Right atrium auricular region (tissue), 2 donors: ENCODE results near the gene SLC9A9. TPM values are rescaled to one million over a fixed set of nuclear protein-coding genes. Genes with fewer than 3 reads are reported as not detected.
A peak's percentile ranks its signal among the peaks of the same experiment; 100 is the strongest.

ENCODE experiments used
- DNase-seq: peaks from one replicate; pipeline ENCODE4 v3.0.0-alpha.2; 2019; ENCODE audit warnings: low spot score
- H3K27ac ChIP-seq, 2 donors: fragments of 200-600 bp; sonication (generic); 1 replicate in 1 of 2; 2 replicates in 1 of 2; pipeline ENCODE4 v1.5.1; 2016 to 2019
- H3K27me3 ChIP-seq, 2 donors: fragments of 200-600 bp; sonication (generic); one replicate each; pipeline versions ENCODE4 v1.5.1 to v1.6.0; 2017 to 2019
- H3K36me3 ChIP-seq: fragments of 200-600 bp; sonication (generic); one replicate; pipeline ENCODE4 v1.5.1; 2016
- H3K4me1 ChIP-seq, 2 donors: fragments of 200-600 bp; sonication (generic); one replicate each; pipeline versions ENCODE4 v1.5.1 to v1.6.0; 2017 to 2019
- H3K4me3 ChIP-seq, 2 donors: fragments of 200-600 bp; sonication (generic); 1 replicate in 1 of 2; 2 replicates in 1 of 2; pipeline ENCODE4 v1.5.1; 2017 to 2019; ENCODE audit warnings: mild to moderate bottlenecking in 1 of 2, moderate library complexity in 1 of 2
- H3K9me3 ChIP-seq, 2 donors: fragments of 200-600 bp; sonication (generic); one replicate each; pipeline ENCODE4 v1.5.1; 2019
- total RNA-seq, 2 donors: library from RNA; depleted of rRNA; stranded (reverse); fragments of >200 nt; gene quantifications; one replicate each; pipeline ENCODE4 v1.1.0, GENCODE V29; 2016
- TF ChIP-seq, protein P1 (sequence below), 2 donors: fragments of 200-600 bp; sonication (generic); IDR thresholded peaks; one replicate each; pipeline ENCODE4 v1.5.1; 2019; ENCODE audit warnings: antibody characterized with exemption in 2 of 2

SLC9A9 gene
- total RNA-seq, 2 donors from 2014 or later: 3.1 to 4.2 TPM

DNA sequence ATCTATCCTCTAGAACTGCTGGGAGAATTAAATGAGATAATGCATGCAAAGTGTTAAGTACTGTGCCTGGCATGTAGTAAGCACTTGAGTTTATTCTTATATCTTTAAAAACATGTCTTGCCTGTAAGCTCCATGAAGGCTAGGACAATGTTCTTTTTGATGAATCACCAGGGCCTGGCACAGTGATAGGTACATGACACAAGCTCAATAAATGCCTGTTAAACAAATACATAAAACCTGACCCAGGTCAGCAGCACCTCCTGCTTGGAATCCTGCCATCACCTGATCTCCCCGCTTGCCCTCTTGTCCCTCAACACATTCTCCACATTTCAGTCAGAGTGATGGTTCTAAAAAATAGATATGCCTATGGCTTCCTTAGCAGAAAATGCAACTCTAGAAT, 541.9 kb downstream of the SLC9A9 start:
- no peak for DNase-seq
- no peaks in the 10 kb centered on the region for H3K36me3 ChIP-seq
- H3K9me3 ChIP-seq: no peaks in the 10 kb centered on the region
- H3K27ac ChIP-seq: no peak overlapping the region
- TF ChIP-seq, protein P1, sequence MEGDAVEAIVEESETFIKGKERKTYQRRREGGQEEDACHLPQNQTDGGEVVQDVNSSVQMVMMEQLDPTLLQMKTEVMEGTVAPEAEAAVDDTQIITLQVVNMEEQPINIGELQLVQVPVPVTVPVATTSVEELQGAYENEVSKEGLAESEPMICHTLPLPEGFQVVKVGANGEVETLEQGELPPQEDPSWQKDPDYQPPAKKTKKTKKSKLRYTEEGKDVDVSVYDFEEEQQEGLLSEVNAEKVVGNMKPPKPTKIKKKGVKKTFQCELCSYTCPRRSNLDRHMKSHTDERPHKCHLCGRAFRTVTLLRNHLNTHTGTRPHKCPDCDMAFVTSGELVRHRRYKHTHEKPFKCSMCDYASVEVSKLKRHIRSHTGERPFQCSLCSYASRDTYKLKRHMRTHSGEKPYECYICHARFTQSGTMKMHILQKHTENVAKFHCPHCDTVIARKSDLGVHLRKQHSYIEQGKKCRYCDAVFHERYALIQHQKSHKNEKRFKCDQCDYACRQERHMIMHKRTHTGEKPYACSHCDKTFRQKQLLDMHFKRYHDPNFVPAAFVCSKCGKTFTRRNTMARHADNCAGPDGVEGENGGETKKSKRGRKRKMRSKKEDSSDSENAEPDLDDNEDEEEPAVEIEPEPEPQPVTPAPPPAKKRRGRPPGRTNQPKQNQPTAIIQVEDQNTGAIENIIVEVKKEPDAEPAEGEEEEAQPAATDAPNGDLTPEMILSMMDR (IDR thresholded peaks at IDR 0.05): no peak
- H3K4me3 ChIP-seq: no peak overlapping the region
- H3K27me3 ChIP-seq: no peaks in the 10 kb centered on the region
- H3K4me1 ChIP-seq: peaks cover 0 to 42% of the 10 kb centered on the region in 2 donors

DNA sequence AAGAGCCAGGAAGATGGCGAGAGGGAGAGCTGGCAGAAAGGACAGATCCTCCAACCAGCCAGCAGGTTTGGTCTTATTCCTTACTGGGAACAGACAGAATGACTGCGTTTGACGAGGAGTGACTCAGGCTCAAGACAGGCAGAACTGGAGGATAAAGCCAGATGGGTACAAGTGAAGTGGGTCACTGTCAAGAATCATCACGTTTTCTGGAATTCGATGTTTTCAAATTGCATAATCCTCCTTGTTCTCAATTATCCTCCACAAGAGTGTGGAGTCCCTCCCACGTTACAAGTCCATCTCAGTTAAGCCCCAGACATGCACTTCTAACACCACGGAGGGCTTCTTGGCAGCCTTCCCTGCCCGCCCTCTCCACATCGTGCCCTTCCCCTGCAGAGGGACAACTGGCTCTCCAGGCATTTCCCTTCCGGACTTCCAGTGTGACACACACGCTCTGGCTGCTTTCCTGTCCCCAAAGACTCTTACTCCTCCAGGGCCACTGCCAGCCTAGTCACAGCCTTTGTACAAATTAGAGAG, 545.6 kb downstream of the SLC9A9 start:
- H3K4me1 ChIP-seq: peaks cover 0 to 34% of the 10 kb centered on the region in 2 donors
- H3K27ac ChIP-seq: peak overlapping the region; percentile 32 to 41
- peak; percentile 77 for DNase-seq
- H3K4me3 ChIP-seq: no peak overlapping the region
- no peaks in the 10 kb centered on the region for H3K36me3 ChIP-seq
- TF ChIP-seq, protein P1 (IDR thresholded peaks at IDR 0.05): no peak
- H3K9me3 ChIP-seq: no peaks in the 10 kb centered on the region
- H3K27me3 ChIP-seq: no peaks in the 10 kb centered on the region

DNA sequence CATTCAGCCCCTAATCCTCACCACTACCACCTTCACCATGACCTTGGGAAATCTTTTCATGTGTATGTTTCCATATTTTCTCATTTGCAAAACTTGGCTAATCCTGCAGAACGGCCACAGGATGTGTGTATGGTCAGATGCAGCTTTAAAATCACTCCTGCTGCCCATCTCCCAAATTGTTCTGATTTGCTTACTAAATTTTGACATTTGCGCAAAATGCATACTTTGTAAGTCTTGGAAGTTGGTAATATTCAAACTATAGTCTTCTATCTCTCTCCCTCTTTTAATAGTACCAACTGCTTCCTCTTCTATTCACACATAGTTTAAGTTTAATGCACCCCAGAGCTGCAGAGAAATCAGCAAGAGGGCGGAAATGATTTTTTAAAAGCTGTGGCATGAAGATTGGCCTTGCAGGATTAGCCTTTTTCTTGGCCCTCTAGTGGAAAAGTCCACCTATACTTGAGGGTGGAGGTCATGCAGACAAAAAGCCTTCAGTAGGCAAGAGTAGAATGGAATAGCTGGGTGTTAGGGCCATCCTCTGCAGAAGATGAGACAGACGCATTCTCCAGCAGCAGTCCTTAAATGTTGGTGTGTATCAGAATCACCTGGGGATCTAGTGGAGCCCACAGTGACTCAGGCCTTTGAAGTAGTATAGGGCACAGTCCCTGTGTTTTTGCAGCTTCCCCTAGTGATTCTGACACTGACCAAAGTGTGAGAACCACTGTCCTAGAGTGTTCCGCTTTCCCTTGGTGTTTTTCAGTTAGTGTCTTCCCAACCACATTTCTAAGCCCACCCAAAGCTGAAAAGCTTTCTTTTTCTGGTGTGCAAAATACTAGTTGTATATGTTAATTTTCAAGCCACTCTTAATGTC, 547.0 kb downstream of the SLC9A9 start:
- no peak for DNase-seq
- TF ChIP-seq, protein P1 (IDR thresholded peaks at IDR 0.05): no peak
- Histone ChIP-seq H3K9me3 (no peaks in the 10 kb centered on the region), H3K27me3 (no peaks in the 10 kb centered on the region), H3K36me3 (no peaks in the 10 kb centered on the region), H3K27ac (no peak overlapping the region), H3K4me1 (peaks cover 0 to 23% of the 10 kb centered on the region in 2 donors), H3K4me3 (no peak overlapping the region)

DNA sequence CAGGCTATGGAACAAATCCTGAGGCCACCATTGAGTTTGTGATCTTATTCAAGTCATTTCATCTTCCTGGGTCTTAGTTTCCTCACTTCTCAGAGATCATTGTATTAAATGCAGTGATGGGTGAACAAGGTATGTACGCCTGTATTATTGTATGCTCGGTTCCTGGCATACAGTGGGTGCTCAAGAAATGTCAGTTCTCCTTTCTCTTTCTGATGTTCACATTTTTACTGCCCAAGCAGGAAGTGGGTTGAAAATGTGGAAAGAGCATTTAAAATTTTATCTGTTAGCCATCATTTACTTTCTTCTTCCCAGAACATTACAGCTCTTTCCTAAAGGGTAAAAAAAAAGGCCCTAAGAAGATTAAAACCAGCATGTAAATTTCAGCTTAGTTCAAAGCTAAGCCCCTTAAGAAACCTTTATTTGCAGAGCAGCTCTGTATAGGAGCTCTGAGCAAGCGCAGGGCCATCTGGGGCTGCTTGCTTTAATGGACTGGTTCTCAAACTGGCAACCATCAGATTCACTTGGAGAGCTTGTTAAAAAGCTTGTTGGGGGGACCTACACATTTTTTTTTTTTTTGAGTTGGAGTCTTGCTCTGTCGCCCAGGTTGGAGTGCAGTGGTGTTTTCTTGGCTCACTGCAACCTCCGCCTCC, 549.3 kb downstream of the SLC9A9 start:
- TF ChIP-seq, protein P1 (IDR thresholded peaks at IDR 0.05): no peak
- no peak overlapping the region for H3K27ac ChIP-seq
- H3K36me3 ChIP-seq: no peaks in the 10 kb centered on the region
- DNase-seq: no peak
- H3K4me1 ChIP-seq: peaks cover 0 to 18% of the 10 kb centered on the region in 2 donors
- H3K27me3 ChIP-seq: no peaks in the 10 kb centered on the region
- H3K4me3 ChIP-seq: no peak overlapping the region
- no peaks in the 10 kb centered on the region for H3K9me3 ChIP-seq

DNA sequence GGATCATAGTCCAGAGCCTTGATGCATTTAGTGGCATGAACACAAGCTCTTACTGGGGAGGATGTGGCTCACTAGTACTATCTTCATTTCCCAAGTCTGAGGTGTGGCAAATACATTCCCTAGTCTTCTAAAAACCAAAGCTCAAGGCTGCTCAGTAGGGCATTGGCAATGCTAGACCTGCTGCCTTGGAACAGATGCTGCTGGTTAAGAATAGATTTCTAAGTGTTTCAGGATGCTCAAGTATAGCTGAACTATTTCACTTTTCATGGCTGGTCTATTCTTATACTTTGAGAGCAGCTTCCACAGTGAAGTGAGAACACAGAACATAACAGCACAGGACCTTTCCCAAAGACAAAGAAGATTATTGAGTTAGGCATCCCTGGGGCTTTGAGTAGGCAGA, 549.9 kb downstream of the SLC9A9 start:
- Histone ChIP-seq H3K27me3 (no peaks in the 10 kb centered on the region), H3K4me3 (no peak overlapping the region), H3K36me3 (no peaks in the 10 kb centered on the region), H3K27ac (no peak overlapping the region), H3K9me3 (no peaks in the 10 kb centered on the region), H3K4me1 (peaks cover 0 to 12% of the 10 kb centered on the region in 2 donors)
- TF ChIP-seq, protein P1 (IDR thresholded peaks at IDR 0.05): no peak
- DNase-seq: no peak
